ENCODE measurements around the gene RAD51B. TPM values are rescaled to one million over a fixed set of nuclear protein-coding genes. Genes with fewer than 3 reads are reported as not detected.

The RAD51B gene
- polyA plus RNA-seq, 1 experiment: 6.6 TPM

GRCh38 chr14:68598089-68598488, 778.5 kb downstream of the RAD51B start:
- H3K9me3 ChIP-seq (ENCODE audit: control insufficient read depth, insufficient read depth, low read length): no peaks in the 10 kb centered on the region
- no peak for TF ChIP-seq CTCF (IDR thresholded peaks at IDR 0.05; ENCODE audit: low read depth, low read length)
- peak overlapping the region; percentile 98 for H3K27ac ChIP-seq (ENCODE audit: low read depth, low read length)
- no peak for DNase-seq (ENCODE audit: low read depth, low spot score)
- CTCF ChIA-PET: no interaction called here
- H3K27me3 ChIP-seq (ENCODE audit: control insufficient read depth, insufficient read depth, low read length): no peaks in the 10 kb centered on the region
- POLR2A ChIA-PET: interaction anchor here (0.7 kb wide), 2 partner anchors 10 to 90 kb away, joined by 3 read pairs; no protein-coding TSS in a partner anchor
- no peak overlapping the region for H3K4me3 ChIP-seq (ENCODE audit: low read depth, low read length)

GRCh38 chr14:68598621-68599447, 779.3 kb downstream of the RAD51B start:
- peak; percentile 86 for DNase-seq (ENCODE audit: low read depth, low spot score)
- Histone ChIP-seq H3K27ac (ENCODE audit: low read depth, low read length) (peak overlapping the region; percentile 98), H3K27me3 (ENCODE audit: control insufficient read depth, insufficient read depth, low read length) (no peaks in the 10 kb centered on the region), H3K4me3 (ENCODE audit: low read depth, low read length) (peak overlapping the region; percentile 29), H3K9me3 (ENCODE audit: control insufficient read depth, insufficient read depth, low read length) (peaks cover 3% of the 10 kb centered on the region; the same call in 1 of the 2 replicates)
- no peak for TF ChIP-seq CTCF (IDR thresholded peaks at IDR 0.05; ENCODE audit: low read depth, low read length)
- ChIA-PET CTCF (no interaction called here), POLR2A (interaction anchor here (0.6 to 1.0 kb wide), 5 partner anchors 8 to 193 kb away, joined by 3 to 4 read pairs (median 3); no protein-coding TSS in a partner anchor)

- Histone ChIP-seq H3K4me3 (ENCODE audit: low read depth, low read length) (no peak overlapping the region), H3K27me3 (ENCODE audit: control insufficient read depth, insufficient read depth, low read length) (no peaks in the 10 kb centered on the region), H3K9me3 (ENCODE audit: control insufficient read depth, insufficient read depth, low read length) (peaks cover 15% of the 10 kb centered on the region), H3K27ac (ENCODE audit: low read depth, low read length) (peak overlapping the region; percentile 98)
- no peak for DNase-seq (ENCODE audit: low read depth, low spot score)
- CTCF ChIA-PET: no interaction called here
- TF ChIP-seq CTCF (IDR thresholded peaks at IDR 0.05; ENCODE audit: low read depth, low read length): no peak
- POLR2A ChIA-PET: interaction anchor here (0.7 kb wide), 1 partner anchor 26 kb away, joined by 3 read pairs; no protein-coding TSS in a partner anchor
These were observed 780.5 kb downstream of the RAD51B start for GRCh38 chr14:68599896-68600610.

- H3K4me3 ChIP-seq (ENCODE audit: low read depth, low read length): no peak overlapping the region
- H3K9me3 ChIP-seq (ENCODE audit: control insufficient read depth, insufficient read depth, low read length): peaks cover 25% of the 10 kb centered on the region
- H3K27ac ChIP-seq (ENCODE audit: low read depth, low read length): no peak overlapping the region
- CTCF ChIA-PET: no interaction called here
- POLR2A ChIA-PET: no interaction called here
- DNase-seq (ENCODE audit: low read depth, low spot score): no peak
- no peaks in the 10 kb centered on the region for H3K27me3 ChIP-seq (ENCODE audit: control insufficient read depth, insufficient read depth, low read length)
- TF ChIP-seq CTCF (IDR thresholded peaks at IDR 0.05; ENCODE audit: low read depth, low read length): no peak
These were observed 782.9 kb downstream of the RAD51B start for GRCh38 chr14:68602507-68602906.

Measured in AG04450 (cell line).